NB4 (cell line): ENCODE data around the gene C1QTNF1.

Experiments used
- CTCF ChIP-seq: IDR thresholded peaks from one replicate; pipeline ENCODE4 v1.5.1; 2012; ENCODE audit warnings: low read depth, low read length
- MYC ChIP-seq: IDR thresholded peaks from 2 replicates; pipeline ENCODE4 v1.6.1; 2011; ENCODE audit warnings: low read depth, low read length
- POLR2A ChIP-seq: IDR thresholded peaks from 2 replicates; pipeline ENCODE4 v1.6.1; 2011; ENCODE audit warnings: mild to moderate bottlenecking; ENCODE audit not compliant: insufficient read length; ENCODE audit errors: extremely low read depth
- TF ChIP-seq, protein P1 (sequence below): IDR thresholded peaks from 2 replicates; pipeline ENCODE4 v1.6.1; 2011; ENCODE audit warnings: low read depth, low read length

- no peak for TF ChIP-seq CTCF
- TF ChIP-seq, protein P1, sequence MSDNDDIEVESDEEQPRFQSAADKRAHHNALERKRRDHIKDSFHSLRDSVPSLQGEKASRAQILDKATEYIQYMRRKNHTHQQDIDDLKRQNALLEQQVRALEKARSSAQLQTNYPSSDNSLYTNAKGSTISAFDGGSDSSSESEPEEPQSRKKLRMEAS: no peak
- no peak for TF ChIP-seq POLR2A
- no peak for TF ChIP-seq MYC
Observed at GRCh38 chr17:79019261-79019631, 4.7 kb upstream of the C1QTNF1 start.
